T-helper 22 cell (primary cell): ENCODE measurements around the gene PFKFB2.

ENCODE experiments used
- DNase-seq: peaks from one replicate; pipeline ENCODE4 v3.0.0-alpha.2; 2020; ENCODE audit warnings: low read depth

Gene PFKFB2

GRCh38 chr1:207021876-207022596 lies 31.0 kb upstream of the PFKFB2 start:
- no peak for DNase-seq

- DNase-seq: no peak
These were observed 29.9 kb upstream of the PFKFB2 start for GRCh38 chr1:207022996-207023679.

GRCh38 chr1:207024202-207025145 lies 28.6 kb upstream of the PFKFB2 start:
- DNase-seq: no peak

GRCh38 chr1:207025146-207025880 lies 27.8 kb upstream of the PFKFB2 start:
- no peak for DNase-seq

GRCh38 chr1:207026104-207026534 lies 27.0 kb upstream of the PFKFB2 start:
- no peak for DNase-seq

- DNase-seq: no peak
These were observed 25.8 kb upstream of the PFKFB2 start for GRCh38 chr1:207027206-207027777.

GRCh38 chr1:207027921-207028320 lies 25.2 kb upstream of the PFKFB2 start:
- no peak for DNase-seq

- DNase-seq: no peak
These were observed 24.0 kb upstream of the PFKFB2 start for GRCh38 chr1:207028884-207029650.

GRCh38 chr1:207029701-207030521 lies 23.2 kb upstream of the PFKFB2 start:
- DNase-seq: no peak

- DNase-seq: no peak
These were observed 22.5 kb upstream of the PFKFB2 start for GRCh38 chr1:207030522-207031009.

GRCh38 chr1:207031016-207031415 lies 22.1 kb upstream of the PFKFB2 start:
- DNase-seq: no peak

- no peak for DNase-seq
These were observed 21.3 kb upstream of the PFKFB2 start for GRCh38 chr1:207031632-207032264.

GRCh38 chr1:207032528-207033017 lies 20.5 kb upstream of the PFKFB2 start, which contains the start of gene C1orf116:
Gene C1orf116, minus strand, starts transcription at chr1:207032756. Its CDS starts 5,158 bp downstream, at chr1:207027598.
- no peak for DNase-seq

- no peak for DNase-seq
These were observed 19.8 kb upstream of the PFKFB2 start for GRCh38 chr1:207033302-207033701.

- DNase-seq: no peak
These were observed 18.9 kb upstream of the PFKFB2 start for GRCh38 chr1:207034208-207034607.

GRCh38 chr1:207034998-207035397 lies 18.1 kb upstream of the PFKFB2 start:
- DNase-seq: no peak

GRCh38 chr1:207035877-207036551 lies 17.1 kb upstream of the PFKFB2 start:
- no peak for DNase-seq

- no peak for DNase-seq
These were observed 16.2 kb upstream of the PFKFB2 start for GRCh38 chr1:207036865-207037264.
